Vagina (tissue), 2 donors: ENCODE measurements around the gene BNIP3. TPM values are rescaled to one million over a fixed set of nuclear protein-coding genes. Genes with fewer than 3 reads are reported as not detected.
"Not testable (repeated sequence)": the region's sequence is repeated elsewhere in the genome, so short reads cannot be mapped to it uniquely, and the experiment has no call there.

Experiments used
- DNase-seq, 2 donors: peaks; one replicate each; pipeline ENCODE4 v3.0.0-alpha.2; 2017; ENCODE audit errors: extremely low spot score in 2 of 2
- H3K27ac ChIP-seq: fragments of 200-600 bp; sonication (generic); one replicate; pipeline ENCODE4 v1.5.1; 2019
- H3K27me3 ChIP-seq: fragments of 200-600 bp; sonication (generic); one replicate; pipeline ENCODE4 v1.5.1; 2019
- H3K36me3 ChIP-seq, 2 donors: fragments of 200-600 bp; sonication (generic); one replicate each; pipeline ENCODE4 v1.5.1; 2017 to 2019
- H3K4me1 ChIP-seq: fragments of 200-600 bp; sonication (generic); one replicate; pipeline ENCODE4 v1.5.1; 2019
- H3K4me3 ChIP-seq, 2 donors: fragments of 200-600 bp; sonication (generic); 1 replicate in 1 of 2; 2 replicates in 1 of 2; pipeline ENCODE4 v1.5.1; 2016 to 2019
- H3K9me3 ChIP-seq: fragments of 200-600 bp; sonication (generic); one replicate; pipeline ENCODE4 v1.5.1; 2019
- CTCF ChIP-seq, 3 experiments: fragments of 450-650 bp in 2 of 3; fragments of 200-600 bp in 1 of 3; sonication (generic) in 1 of 3; IDR thresholded peaks; one replicate each; pipeline ENCODE4 v1.5.1; 2017 to 2019; ENCODE audit warnings: antibody characterized with exemption in 3 of 3, mild to moderate bottlenecking in 2 of 3, moderate library complexity in 2 of 3
- POLR2A ChIP-seq, 2 donors: fragments of 450-650 bp; IDR thresholded peaks; one replicate each; pipeline ENCODE4 v1.6.1; 2017; ENCODE audit warnings: antibody characterized with exemption in 2 of 2, mild to moderate bottlenecking in 2 of 2, moderate library complexity in 2 of 2
- POLR2AphosphoS5 ChIP-seq, 2 donors: sonication (generic); formaldehyde crosslinking; IDR thresholded peaks; one replicate each; pipeline ENCODE4 v1.9.0; 2017; ENCODE audit warnings: antibody characterized with exemption in 2 of 2, mild to moderate bottlenecking in 2 of 2, low read depth in 1 of 2; ENCODE audit not compliant: insufficient read depth in 1 of 2
- intact Hi-C: fragments of 100-400 bp; cut with DNase I; formaldehyde crosslinking; loops from one replicate; pipeline ENCODE4 v1.15.1; 2023
- total RNA-seq: library from RNA; depleted of rRNA; stranded (reverse); fragments of >200 nt; gene quantifications from one replicate; pipeline ENCODE4 v1.2.3, GENCODE V29; 2016

BNIP3 gene
- total RNA-seq, 1 donor from 2014 or later = 40.8 TPM

DNA sequence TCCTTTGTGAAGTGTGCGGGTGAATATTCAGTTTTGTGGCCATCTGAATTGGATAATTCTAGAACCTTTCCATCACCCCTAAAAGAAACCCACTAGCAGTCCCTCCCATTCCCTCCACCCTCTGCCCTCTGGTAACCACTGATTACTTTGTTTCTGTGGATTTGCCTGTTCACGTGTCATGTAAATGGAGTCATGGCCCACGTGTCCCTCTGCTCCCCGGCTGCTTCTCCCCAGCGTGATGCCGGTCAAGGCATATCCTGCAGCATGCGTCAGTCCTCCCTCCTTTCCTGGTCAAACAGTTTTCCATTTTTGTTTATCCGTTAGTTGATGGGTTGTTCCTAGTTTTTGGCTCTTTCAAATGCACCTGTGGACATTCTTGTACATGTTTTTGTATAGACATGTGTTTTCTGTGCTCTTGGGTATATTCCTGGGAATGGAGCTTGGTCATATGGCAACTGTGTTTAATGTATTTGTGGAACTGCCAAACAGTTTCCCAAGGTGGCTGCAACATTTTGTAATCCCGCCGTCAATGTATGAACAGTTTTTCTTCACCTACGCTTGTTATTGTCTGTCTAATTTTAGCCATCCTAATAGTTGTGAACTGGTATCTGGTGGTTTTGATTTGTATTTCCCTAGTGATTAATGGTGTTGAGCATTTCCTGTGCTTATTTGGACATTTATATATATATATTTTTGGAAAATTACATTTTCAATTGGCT lies 58.5 kb downstream of the BNIP3 start:
- Histone ChIP-seq H3K9me3 (peaks cover 5% of the 10 kb centered on the region), H3K4me3 (no peak overlapping the region), H3K4me1 (peaks cover 19% of the 10 kb centered on the region), H3K36me3 (no peaks in the 10 kb centered on the region), H3K27ac (no peak overlapping the region), H3K27me3 (no peaks in the 10 kb centered on the region)
- intact Hi-C loops = no loop called here
- no peak for DNase-seq
- TF ChIP-seq POLR2AphosphoS5 (IDR thresholded peaks at IDR 0.05; ENCODE audit: insufficient read depth in 1 of 2, low read depth in 1 of 2) = no peak
- no peak for TF ChIP-seq CTCF (IDR thresholded peaks at IDR 0.05)

DNA sequence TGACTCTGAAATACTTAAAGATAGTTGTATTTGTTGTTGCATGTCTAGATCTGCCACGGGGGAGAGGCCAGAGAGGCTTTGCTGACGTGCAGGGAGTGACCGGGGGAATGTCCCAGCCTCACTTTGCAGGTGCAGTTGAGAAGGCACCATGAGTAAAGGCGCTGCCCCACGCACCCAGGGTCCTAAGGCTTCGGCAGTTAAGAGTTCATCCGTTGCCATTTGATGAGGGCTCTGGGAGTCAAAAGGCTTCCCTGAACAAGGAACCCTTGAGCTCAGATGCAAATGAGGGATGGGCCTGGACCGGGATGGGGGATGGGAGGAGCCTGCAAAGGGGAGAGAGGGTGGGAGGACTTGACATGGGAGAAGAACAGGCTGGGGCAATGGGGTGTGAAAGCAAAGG lies 60.5 kb downstream of the BNIP3 start:
- H3K27ac ChIP-seq = no peak overlapping the region
- peaks cover 12% of the 10 kb centered on the region for H3K4me1 ChIP-seq
- TF ChIP-seq POLR2AphosphoS5 (IDR thresholded peaks at IDR 0.05; ENCODE audit: insufficient read depth in 1 of 2, low read depth in 1 of 2) = no peak
- no peak for TF ChIP-seq POLR2A (IDR thresholded peaks at IDR 0.05)
- TF ChIP-seq CTCF (IDR thresholded peaks at IDR 0.05) = no peak
- H3K9me3 ChIP-seq = peaks cover 5% of the 10 kb centered on the region
- H3K4me3 ChIP-seq = no peak overlapping the region
- no peaks in the 10 kb centered on the region for H3K36me3 ChIP-seq
- intact Hi-C loops = no loop called here
- no peak for DNase-seq
- H3K27me3 ChIP-seq = no peaks in the 10 kb centered on the region

DNA sequence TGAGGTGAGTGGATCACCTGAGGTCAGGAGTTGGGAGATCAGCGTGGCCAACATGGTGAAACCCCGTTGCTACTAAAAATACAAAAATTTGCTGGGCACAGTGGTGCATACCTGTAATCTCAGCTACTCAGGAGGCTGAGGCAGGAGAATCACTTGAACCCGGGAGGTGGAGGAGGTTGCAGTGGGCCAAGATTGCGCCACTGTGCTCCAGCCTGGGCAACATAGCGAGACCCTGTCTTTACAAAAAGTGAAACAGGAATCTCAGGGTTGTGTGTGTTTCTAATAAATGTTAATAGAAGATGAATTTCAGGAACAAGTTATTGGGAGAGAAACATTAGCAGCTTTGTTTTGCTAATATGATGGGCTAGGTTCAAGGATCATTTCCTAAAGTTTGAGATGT lies 61.0 kb downstream of the BNIP3 start:
- no peaks in the 10 kb centered on the region for H3K36me3 ChIP-seq
- no peaks in the 10 kb centered on the region for H3K27me3 ChIP-seq
- no peak for DNase-seq
- peaks cover 5% of the 10 kb centered on the region for H3K9me3 ChIP-seq
- intact Hi-C loops = no loop called here
- TF ChIP-seq CTCF (IDR thresholded peaks at IDR 0.05) = no peak
- no peak for TF ChIP-seq POLR2AphosphoS5 (IDR thresholded peaks at IDR 0.05; ENCODE audit: insufficient read depth in 1 of 2, low read depth in 1 of 2)
- TF ChIP-seq POLR2A (IDR thresholded peaks at IDR 0.05) = no peak
- no peak overlapping the region for H3K4me3 ChIP-seq
- peaks cover 12% of the 10 kb centered on the region for H3K4me1 ChIP-seq
- H3K27ac ChIP-seq = no peak overlapping the region

DNA sequence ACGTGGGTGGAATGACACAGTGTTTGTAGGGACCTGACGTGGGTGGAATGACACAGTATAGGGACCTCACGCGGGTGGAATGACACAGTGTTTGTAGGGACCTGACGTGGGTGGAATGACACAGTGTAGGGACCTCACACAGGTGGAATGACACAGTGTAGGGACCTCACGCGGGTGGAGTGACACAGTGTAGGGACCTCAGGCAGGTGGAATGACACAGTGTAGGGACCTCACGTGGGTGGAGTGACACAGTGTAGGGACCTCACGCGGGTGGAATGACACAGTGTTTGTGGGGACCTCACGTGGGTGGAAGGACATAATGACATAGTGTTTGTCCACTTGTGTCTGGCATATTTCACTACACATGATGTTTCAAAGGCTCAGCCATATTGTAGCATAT lies 61.6 kb downstream of the BNIP3 start:
- TF ChIP-seq CTCF (IDR thresholded peaks at IDR 0.05) (no peak), POLR2AphosphoS5 (IDR thresholded peaks at IDR 0.05; ENCODE audit: insufficient read depth in 1 of 2, low read depth in 1 of 2) (no peak), POLR2A (IDR thresholded peaks at IDR 0.05) (no peak)
- DNase-seq = no peak
- H3K27ac ChIP-seq = no peak overlapping the region
- H3K27me3 ChIP-seq = no peaks in the 10 kb centered on the region
- peaks cover 2% of the 10 kb centered on the region for H3K9me3 ChIP-seq
- no peaks in the 10 kb centered on the region for H3K36me3 ChIP-seq
- intact Hi-C loops = no loop called here
- H3K4me3 ChIP-seq = no peak overlapping the region
- peaks cover 12% of the 10 kb centered on the region for H3K4me1 ChIP-seq

DNA sequence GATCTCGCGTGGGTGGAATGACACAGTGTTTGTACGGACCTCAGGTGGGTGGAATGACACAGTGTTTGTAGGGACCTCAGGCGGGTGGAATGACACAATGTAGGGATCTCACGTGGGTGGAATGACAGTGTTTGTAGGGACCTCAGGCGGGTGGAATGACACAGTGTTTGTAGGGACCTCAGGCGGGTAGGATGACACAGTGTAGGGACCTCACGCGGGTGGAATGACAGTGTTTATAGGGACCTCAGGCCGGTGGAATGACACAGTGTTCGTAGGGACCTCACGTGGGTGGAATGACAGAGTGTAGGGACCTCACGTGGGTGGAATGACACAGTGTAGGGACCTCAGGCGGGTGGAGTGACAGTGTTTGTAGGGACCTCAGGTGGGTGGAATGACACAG lies 62.3 kb downstream of the BNIP3 start:
- H3K27me3 ChIP-seq, H3K9me3 ChIP-seq, H3K27ac ChIP-seq, H3K36me3 ChIP-seq, intact Hi-C loops, H3K4me3 ChIP-seq, DNase-seq: not testable (repeated sequence)
- peaks cover 14% of the 10 kb centered on the region for H3K4me1 ChIP-seq

Other genes with a start within 250 kb of the BNIP3 start
- 49.4 TPM for gene PPP2R2D, start 80.9 kb downstream of the BNIP3 start, total RNA-seq
- gene JAKMIP3, start 84.0 kb upstream of the BNIP3 start, total RNA-seq = 0.49 TPM
- 0.49 TPM for gene DPYSL4, start 205.0 kb upstream of the BNIP3 start, total RNA-seq